ENCODE measurements around the gene ACTRT2. TPM values are rescaled to one million over a fixed set of nuclear protein-coding genes. Genes with fewer than 3 reads are reported as not detected.

ACTRT2 gene
- total RNA-seq (2014; rRNA removed) = not detected in 2 replicates
- Bru-seq, nascent RNA = not detected
- BruChase-seq, experiment 1, labeled RNA remaining after a 6-hour chase = not detected
- BruChase-seq, experiment 2, labeled RNA remaining after a 2-hour chase = not detected
- long read RNA-seq = 0 reads

GRCh38 chr1:3021233-3021671, at the start of gene ACTRT2:
Gene ACTRT2 (plus strand): TSS chr1:3021467. CDS start chr1:3021687, 220 bp downstream.
- POLR2A ChIA-PET (ENCODE audit: unreplicated experiment) = no interaction called here
- ATAC-seq (no peak), DNase-seq (no peak)
- Histone ChIP-seq H3K27ac (ENCODE audit: low read length) (no peak within 1 kb of the TSS), H3K9me3 (ENCODE audit: low read length) (no peaks in the 10 kb centered on the region), H2AFZ (ENCODE audit: low read length) (no peak within 1 kb of the TSS), H3K79me2 (ENCODE audit: low read length) (no peaks in the 10 kb centered on the region), H3K4me3 (ENCODE audit: low read length) (no peak within 1 kb of the TSS), H3F3A (ENCODE audit: low read length, unreplicated experiment) (no peaks in the 10 kb centered on the region), H3K36me3 (ENCODE audit: low read depth, low read length) (no peaks in the 10 kb centered on the region), H3K9me2 (replicated peaks; ENCODE audit: low read length) (no peaks in the 10 kb centered on the region), H4K20me1 (ENCODE audit: low read length) (no peaks in the 10 kb centered on the region), H3K9ac (ENCODE audit: low read length) (no peak within 1 kb of the TSS), H3K4me2 (ENCODE audit: low read length) (no peak within 1 kb of the TSS), H3K4me1 (ENCODE audit: insufficient read depth, low read length) (no peaks in the 10 kb centered on the region), H3K27me3 (ENCODE audit: low read length) (peaks cover 76% of the 10 kb centered on the region)
- CTCF ChIA-PET = no interaction called here
- intact Hi-C loops (cut with micrococcal nuclease) = no loop called here
- TF ChIP-seq EZH2phosphoT487 (IDR thresholded peaks at IDR 0.05; ENCODE audit: borderline replicate concordance, low read length) (no peak), CTCF (conservative IDR thresholded peaks at IDR 0.05; ENCODE audit: low read depth, low read length) (no peak), EZH2 (IDR thresholded peaks at IDR 0.05; ENCODE audit: low read length, unreplicated experiment) (no peak)
- no TSS peak for BruUV-seq (replicated peaks)

GRCh38 chr1:2971609-2972008, 49.7 kb upstream of the ACTRT2 start:
- no TSS peak for BruUV-seq (replicated peaks)
- Histone ChIP-seq H3F3A (ENCODE audit: low read length, unreplicated experiment) (no peaks in the 10 kb centered on the region), H3K9ac (ENCODE audit: low read length) (no peak overlapping the region), H3K36me3 (ENCODE audit: low read depth, low read length) (no peaks in the 10 kb centered on the region), H3K4me3 (ENCODE audit: low read length) (no peak overlapping the region), H3K27ac (ENCODE audit: low read length) (no peak overlapping the region), H3K27me3 (ENCODE audit: low read length) (peaks cover 76% of the 10 kb centered on the region), H3K4me2 (ENCODE audit: low read length) (no peak overlapping the region), H3K9me3 (ENCODE audit: low read length) (no peaks in the 10 kb centered on the region), H4K20me1 (ENCODE audit: low read length) (no peaks in the 10 kb centered on the region), H3K4me1 (ENCODE audit: insufficient read depth, low read length) (no peaks in the 10 kb centered on the region), H3K9me2 (replicated peaks; ENCODE audit: low read length) (no peaks in the 10 kb centered on the region), H2AFZ (ENCODE audit: low read length) (no peak overlapping the region), H3K79me2 (ENCODE audit: low read length) (no peaks in the 10 kb centered on the region)
- ATAC-seq (no peak), DNase-seq (no peak)
- intact Hi-C loops (cut with micrococcal nuclease) = no loop called here
- TF ChIP-seq EZH2phosphoT487 (IDR thresholded peaks at IDR 0.05; ENCODE audit: borderline replicate concordance, low read length) (no peak), CTCF (conservative IDR thresholded peaks at IDR 0.05; ENCODE audit: low read depth, low read length) (no peak), EZH2 (IDR thresholded peaks at IDR 0.05; ENCODE audit: low read length, unreplicated experiment) (no peak)
- POLR2A ChIA-PET (ENCODE audit: unreplicated experiment) = no interaction called here
- CTCF ChIA-PET = no interaction called here

GRCh38 chr1:2972011-2972878, 49.0 kb upstream of the ACTRT2 start:
- Histone ChIP-seq H3K4me2 (ENCODE audit: low read length) (no peak overlapping the region), H3K36me3 (ENCODE audit: low read depth, low read length) (no peaks in the 10 kb centered on the region), H4K20me1 (ENCODE audit: low read length) (no peaks in the 10 kb centered on the region), H3K4me3 (ENCODE audit: low read length) (no peak overlapping the region), H3K27me3 (ENCODE audit: low read length) (peaks cover 70% of the 10 kb centered on the region), H3K9ac (ENCODE audit: low read length) (no peak overlapping the region), H2AFZ (ENCODE audit: low read length) (no peak overlapping the region), H3K9me2 (replicated peaks; ENCODE audit: low read length) (no peaks in the 10 kb centered on the region), H3K27ac (ENCODE audit: low read length) (no peak overlapping the region), H3F3A (ENCODE audit: low read length, unreplicated experiment) (no peaks in the 10 kb centered on the region), H3K9me3 (ENCODE audit: low read length) (no peaks in the 10 kb centered on the region), H3K79me2 (ENCODE audit: low read length) (no peaks in the 10 kb centered on the region), H3K4me1 (ENCODE audit: insufficient read depth, low read length) (no peaks in the 10 kb centered on the region)
- TF ChIP-seq CTCF (conservative IDR thresholded peaks at IDR 0.05; ENCODE audit: low read depth, low read length) (no peak), EZH2 (IDR thresholded peaks at IDR 0.05; ENCODE audit: low read length, unreplicated experiment) (no peak), EZH2phosphoT487 (IDR thresholded peaks at IDR 0.05; ENCODE audit: borderline replicate concordance, low read length) (no peak)
- ChIA-PET CTCF (no interaction called here), POLR2A (ENCODE audit: unreplicated experiment) (no interaction called here)
- intact Hi-C loops (cut with micrococcal nuclease) = no loop called here
- BruUV-seq (replicated peaks) = no TSS peak
- DNase-seq (no peak), ATAC-seq (no peak)

Data from PC-3 (cell line).